ENCODE measurements around the gene FEZ2.
"Not testable (repeated sequence)": the region's sequence is repeated elsewhere in the genome, so short reads cannot be mapped to it uniquely, and the experiment has no call there.

FEZ2 gene, protein sequence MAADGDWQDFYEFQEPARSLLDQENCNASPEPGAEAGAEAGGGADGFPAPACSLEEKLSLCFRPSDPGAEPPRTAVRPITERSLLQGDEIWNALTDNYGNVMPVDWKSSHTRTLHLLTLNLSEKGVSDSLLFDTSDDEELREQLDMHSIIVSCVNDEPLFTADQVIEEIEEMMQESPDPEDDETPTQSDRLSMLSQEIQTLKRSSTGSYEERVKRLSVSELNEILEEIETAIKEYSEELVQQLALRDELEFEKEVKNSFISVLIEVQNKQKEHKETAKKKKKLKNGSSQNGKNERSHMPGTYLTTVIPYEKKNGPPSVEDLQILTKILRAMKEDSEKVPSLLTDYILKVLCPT

DNA sequence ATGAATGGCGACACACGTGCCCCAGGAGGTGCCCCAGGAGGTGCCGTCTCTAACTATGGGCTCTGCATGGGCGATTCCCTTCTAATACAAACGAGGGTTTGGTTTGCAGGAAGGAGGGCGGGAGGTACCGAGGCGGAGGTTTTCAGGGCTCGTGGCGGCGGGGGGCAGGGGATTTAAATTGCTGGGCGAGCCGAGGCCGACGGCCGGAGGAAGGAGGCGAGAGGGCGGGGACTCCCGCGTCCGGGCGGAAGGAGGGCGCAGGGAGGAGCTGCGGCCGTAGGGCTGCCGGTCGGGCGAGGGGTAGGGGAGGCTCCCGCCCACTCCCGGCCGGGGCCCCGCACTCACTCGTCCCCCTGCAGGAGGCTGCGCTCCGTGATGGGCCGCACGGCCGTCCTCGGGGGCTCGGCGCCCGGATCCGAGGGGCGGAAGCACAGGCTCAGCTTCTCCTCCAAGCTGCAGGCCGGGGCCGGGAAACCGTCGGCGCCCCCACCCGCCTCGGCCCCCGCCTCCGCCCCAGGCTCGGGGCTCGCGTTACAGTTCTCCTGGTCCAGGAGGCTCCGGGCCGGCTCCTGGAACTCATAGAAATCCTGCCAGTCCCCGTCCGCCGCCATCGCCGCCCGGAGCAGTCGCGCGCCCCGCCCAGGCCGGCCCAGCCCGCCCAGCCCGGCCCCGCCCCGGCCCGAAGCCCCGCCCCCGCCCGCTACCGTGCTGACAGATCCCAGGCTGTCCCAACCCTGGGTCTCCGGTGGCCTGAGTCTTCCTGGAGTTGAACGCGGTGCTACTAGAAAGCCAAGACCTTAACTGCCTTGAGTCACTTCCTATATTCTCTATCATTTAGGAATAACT lies at the start of gene FEZ2:
TSS of gene FEZ2 (minus strand) at position 637 of the 846 bp plus-strand sequence. CDS start at position 611, 26 bp downstream.
- peak; percentile 37 for DNase-seq

DNA sequence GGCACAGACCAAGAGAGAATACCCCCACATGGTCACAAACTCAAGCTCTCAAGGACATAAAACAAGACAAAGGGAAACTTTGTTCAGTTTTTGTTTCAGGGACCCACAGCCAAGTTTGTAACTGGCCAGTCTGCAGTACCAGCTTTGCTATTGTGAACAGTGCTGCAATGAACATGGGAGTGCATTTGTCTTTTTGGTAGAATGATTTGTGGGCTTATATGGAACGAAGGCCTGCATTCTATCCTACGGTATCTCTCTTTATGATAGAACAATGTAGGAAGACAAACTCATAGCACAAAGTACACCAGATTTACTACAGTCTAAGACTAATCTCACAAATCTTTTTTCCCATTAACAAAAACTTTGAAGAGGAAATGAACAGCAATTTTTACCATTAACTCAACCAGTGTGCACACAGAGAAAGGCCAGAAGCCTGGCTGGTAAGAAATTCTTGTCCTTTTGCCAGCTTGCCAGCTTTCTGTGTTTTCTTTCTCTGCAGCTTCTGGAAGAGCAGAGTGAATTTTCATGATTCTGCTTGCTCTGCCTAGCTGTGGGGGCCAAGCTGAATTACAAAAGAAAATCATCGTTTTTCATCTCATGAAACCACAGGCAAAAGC lies 37.1 kb upstream of the FEZ2 start:
- no peak for DNase-seq

DNA sequence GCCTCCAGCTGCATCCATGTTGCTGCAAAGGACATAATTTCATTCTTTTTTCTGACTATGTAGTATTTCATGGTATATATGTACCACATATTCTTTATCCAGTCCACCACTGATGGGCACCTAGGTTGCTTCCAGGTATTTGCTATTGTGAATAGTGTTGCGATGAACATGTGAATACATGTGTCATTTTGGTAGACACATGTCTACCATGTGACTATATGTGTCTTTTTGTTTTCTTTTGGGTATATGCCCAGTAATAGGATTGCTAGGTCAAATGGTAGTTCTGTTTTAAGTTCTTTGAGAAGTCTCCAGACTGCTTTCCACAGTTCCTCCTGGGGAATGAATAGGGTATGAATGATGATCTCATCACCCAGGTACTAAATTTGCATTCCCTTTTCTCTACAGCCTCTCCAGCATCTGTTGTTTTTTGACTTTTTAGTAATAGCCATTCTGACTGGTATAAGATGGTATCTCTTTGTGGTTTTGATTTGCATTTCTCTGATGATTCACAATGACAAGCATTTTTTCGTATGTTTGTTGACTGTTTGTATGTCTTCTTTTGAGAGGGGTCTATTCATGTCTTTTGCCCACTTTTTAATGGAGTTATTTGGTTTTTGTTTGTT lies 35.6 kb upstream of the FEZ2 start:
- DNase-seq, result no peak

DNA sequence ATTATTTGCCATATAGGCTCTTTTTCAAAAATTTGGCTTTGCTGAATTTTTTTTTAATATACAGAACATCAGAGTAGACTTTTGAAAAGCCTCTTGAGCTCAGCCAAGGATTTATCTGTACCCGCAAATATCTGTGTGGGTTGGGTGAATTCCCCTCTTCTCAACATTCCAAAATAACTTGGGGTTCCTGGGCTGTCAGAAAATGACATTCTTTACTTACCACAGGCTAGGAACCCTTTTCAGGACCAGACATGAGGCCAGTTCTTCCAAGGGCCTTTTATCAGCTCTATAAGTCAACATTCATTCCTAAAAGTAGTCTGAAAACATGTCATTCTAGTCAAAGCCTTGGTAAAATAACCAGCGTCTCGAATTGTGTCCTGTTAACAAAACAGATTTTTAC lies 28.8 kb upstream of the FEZ2 start:
- DNase-seq, result no peak

DNA sequence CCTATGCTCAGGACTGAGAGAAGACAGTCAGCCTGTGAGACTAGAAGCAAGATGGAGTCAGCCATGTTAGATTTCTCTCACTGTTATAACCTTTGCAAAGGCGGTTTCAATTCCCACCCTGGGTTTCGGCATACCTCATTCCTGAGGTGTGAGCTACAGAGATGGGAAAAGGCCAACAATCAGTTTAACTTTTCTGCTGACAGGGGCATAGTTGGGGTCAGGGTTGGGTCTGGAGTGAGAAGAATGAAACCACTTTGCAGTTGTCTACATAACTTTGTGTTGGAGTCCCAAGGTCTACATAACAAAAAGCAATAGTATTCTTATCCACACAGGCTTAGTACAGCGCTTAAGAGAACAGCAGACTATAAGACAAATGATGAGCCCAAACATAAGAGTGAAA lies 28.1 kb upstream of the FEZ2 start:
- DNase-seq, result no peak

DNA sequence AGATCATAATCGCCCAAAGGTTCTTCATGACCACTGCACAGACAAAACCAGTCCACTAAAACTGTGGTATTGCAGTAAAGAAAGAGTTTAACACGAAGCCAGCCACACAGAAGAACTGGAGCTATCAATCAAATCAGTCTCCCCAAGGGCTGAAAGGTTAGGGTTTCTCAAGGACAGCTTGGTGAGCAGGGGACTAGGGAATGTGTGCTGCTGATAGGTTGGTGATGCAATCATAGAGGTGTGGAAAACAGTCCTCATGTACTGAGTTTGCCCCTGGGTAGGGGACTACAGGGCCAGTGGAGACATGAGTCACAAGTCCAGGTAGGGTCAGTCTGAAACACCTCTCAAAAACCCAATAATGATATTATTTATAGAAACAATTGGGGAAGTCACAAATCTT lies 27.3 kb upstream of the FEZ2 start:
- DNase-seq, result no peak

DNA sequence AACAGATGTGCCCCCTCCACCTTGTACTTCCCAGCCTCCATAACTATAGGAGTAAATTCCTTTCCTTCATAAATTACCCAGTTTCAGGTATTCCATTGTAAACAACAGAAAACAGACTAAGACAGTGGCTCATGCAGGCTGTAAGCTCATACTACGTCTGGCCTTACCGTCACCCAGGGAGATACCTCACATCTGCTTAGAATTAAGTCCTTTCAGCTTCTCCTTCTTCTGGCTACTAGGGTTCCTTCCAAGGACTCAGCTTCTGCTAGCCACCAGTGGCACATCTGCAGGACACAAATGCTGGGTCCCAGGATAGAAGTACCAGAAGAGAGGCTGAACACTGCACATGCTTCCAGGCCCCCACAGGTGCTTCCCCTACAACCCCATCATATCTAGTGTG lies 22.4 kb upstream of the FEZ2 start:
- no peak for DNase-seq

DNA sequence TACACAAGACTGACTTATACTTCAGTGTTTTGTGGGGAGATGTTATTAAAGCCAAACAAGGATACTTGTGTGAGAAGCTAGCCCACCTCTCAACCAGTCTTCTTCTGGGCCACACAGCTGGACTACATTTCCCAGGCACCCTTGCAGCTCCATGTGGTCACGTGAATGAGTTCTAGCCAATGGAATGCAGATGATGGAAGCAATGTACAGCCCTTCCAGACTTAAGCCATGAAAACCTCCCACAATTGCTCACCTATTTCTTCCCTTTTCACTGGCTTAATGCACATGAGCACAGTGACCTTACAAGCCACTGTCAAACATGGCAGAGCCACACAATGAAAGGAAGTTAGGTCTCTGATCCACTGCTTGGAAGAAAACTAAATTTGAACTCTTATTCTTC lies 20.4 kb upstream of the FEZ2 start:
- peak; percentile 12 for DNase-seq

DNA sequence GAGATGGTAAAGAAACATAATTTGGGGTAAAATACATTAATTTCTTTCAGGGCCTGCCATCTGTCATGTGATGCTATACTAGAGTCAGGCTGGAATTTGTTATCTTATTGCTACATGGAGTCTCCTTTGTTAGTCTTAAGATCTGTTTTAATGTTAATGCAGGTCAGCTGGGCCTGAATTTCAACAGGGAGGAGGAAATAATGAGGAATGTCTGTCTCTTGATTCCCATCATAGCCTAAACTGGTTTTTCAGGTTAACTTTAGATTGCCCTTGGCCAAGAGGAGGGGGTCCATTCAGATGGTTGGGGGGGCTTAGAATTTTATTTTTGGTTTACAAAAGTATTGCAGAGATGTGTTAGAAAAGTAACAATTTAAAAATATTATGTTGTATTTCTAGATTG lies 19.0 kb upstream of the FEZ2 start:
- no peak for DNase-seq

DNA sequence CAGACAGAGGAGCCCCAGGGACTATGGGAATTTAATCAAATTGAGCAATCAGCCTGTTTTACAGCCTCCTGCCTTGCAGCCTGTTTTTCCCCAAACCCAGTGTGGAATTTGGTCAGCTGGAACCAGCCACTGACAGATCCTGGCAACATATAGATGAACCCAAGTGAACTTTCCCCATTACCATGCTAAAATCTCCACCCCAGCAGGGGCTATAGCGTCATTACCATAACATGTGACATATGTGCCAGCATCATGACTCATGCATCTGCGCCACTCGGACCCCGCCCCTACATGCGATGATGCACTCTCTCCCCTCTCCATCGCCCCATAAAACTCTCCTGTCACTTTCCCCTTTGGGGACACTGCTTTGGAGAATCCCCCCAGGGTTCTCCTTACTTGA lies 17.3 kb upstream of the FEZ2 start:
- DNase-seq, result no peak

DNA sequence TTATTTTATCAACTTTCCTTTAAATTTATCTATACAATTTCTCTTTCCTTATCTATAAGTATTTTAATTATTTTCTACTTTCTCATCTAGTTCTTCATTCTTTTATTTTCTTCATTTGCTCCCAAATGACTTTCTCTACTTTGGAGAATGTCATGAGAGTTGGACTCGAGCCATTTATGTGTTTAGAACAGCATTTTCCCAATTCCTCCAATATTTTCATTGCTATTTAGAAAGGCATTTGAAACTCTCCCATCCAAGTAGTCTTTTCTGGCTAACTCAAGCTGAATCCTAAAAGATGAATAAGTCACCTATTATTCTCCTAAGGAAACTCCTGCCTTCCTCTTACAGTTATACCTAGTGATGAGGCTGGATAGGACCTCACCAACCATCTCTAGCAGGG lies 15.8 kb upstream of the FEZ2 start:
- DNase-seq, result no peak

DNA sequence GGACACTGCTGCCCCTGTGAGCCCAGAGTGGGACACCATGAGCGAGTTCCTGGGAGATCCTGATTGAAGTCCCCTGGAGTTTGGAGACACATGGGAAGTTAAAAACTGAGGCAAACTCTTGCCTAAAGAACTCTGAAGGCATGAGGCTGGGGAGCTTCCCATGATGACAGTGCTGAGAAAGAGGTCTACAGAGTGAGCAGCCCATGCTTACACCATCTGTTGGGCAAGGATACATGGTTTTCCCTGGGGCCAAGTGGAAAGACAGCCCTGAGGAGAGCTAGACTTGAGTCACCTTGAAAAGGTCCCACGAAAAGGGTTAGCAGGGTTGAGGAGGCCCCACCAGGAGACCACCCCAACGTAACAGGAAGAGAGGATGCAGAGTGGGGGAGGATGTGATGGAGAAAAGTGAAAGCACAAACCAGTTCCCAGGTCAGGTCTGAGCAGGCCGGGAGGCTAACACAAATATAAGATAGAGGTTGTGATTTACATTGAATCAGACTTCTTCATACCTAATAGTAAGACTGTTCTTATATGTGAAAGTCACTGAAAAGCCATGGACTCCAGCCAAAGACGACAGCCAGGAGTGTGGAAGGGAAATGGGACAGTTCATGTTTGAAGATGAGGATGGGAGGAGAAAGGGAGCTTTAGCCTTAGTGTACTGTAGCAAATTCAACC lies 13.5 kb upstream of the FEZ2 start:
- no peak for DNase-seq

DNA sequence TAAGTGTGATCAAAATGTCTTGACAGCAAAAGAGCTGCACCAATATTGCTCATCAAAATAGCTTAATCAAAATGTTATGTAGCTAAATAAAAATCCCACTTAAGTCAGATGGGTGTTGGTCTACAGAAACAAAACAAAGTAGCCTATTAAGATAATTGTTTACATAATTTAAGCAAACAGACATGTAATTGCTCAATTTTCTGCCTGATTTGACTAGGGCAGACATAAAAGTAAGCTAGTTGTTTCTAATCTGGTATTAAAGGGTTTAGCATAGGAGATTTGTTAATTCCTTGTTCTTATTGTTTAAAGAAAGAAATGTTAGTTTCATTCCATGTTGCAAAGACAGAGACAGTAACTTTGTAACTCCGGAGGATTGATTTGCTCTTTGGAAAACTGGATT lies 11.5 kb upstream of the FEZ2 start:
- no peak for DNase-seq

DNA sequence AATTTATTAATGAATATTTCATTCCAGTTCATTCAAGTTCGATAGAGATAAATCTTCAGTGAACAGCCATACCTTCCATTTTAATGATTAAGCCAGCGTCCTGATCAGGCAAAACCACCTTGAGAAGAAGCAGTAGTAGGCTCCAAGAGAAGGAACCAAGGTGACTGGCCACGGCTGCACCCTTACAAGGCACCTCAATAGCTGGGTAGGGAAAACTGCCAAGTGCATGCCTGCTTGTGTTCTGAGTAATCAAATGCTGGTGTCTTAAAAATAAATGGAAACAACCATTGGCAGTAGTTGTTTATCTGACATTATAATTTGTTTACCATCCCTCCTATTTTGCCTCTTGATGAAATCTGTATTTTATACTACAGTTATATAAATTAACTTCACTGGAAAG lies 10.0 kb upstream of the FEZ2 start:
- DNase-seq, result no peak

DNA sequence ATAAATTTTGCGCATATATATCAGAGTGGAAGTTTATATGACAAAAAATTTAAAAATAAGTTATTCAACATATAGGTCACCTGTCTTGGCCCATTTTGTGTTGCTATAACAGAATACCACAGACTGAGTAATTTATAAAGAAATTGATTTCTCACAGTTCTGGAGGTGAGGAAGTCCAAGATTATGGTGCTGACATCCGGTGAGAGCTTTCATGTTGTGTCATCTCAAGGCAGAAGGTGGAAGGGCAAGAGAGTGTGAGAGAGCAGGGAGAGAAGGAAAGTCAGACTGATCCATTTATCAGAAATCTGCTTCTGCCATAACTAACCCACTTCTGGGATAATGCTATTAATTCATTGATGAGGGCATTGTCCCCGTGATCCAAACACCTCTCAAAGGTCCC lies 9.0 kb upstream of the FEZ2 start:
- DNase-seq, result no peak

DNA sequence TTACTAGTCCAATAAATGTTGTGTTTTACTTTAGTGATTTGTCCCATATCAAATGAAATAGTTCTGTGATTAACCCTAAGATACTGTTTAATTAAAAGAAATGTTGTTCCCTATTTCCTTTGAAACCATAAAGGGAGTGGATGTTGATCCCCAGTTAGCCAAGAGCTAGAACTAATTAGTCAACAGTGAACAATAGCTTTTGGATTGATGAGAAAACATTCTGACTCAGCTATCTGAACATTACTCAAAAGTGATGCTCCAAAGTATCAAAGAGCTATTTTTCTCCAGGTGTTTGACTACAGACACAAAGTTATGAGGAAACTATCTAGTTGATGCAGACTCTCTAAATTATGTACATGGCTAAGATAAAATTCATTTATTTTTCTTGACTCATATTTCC lies 7.3 kb upstream of the FEZ2 start:
- no peak for DNase-seq

DNA sequence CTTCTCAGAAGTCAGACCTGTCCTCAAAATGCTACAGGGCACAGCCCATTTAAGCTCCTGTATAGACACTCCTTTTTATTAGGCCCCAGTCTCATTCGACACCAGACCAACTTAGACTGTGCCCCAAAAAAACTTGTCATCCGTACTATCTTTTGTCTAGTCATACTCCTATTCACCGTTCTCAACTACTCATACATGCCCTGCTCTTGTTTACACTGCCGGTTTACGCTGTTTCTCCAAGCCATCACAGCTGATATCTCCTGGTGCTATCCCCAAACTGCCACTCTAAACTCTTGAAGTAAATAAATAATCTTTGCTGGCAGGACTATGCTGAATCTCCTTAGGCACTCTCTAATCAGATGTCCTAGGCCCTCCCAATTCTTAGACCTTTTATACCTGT lies 5.7 kb upstream of the FEZ2 start:
- DNase-seq, result not testable (repeated sequence)

DNA sequence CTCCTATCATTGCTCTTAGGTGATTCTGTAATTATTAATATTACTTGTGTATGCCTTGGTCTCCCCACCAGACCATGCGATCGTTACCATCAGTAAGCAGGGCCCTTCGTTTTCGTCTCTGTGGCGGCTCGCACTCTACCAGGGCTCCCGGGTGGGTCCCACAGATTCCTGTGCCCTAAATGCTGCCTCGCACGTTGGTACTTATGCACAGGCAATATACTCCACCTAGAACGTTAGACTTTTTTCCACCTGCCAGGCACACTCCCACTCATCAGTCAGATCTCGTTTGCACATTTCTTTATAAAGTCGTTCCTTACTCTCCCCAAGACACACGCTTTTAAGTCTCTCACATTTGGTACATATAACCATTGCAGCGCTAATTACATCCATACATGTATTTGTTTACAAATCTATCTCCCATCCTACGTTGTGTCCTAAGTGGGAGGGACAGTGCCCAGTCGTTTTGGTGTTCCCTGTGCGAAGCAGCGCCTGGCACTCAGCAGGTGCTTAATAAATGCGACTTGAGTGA lies 901 bp downstream of the FEZ2 start:
- no peak for DNase-seq

DNA sequence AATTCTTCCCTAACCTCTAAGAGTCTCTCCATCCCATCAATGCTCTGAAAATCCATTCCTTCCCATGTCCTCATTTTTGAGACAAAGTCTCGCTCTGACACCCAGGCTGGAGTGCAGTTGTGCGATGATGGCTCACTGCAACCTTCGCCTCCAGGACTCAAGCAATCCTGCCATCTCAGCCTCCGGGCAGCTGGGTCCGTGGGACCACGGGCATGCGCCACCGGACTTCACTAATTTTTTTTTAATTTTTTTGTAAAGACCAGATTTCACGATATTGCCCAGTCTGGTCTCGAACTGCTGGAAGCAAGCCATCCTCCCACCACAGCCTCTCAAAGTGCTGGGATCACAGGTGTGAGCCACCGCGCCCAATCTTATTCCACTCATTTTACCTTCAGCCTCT lies 1.6 kb downstream of the FEZ2 start:
- no peak for DNase-seq

DNA sequence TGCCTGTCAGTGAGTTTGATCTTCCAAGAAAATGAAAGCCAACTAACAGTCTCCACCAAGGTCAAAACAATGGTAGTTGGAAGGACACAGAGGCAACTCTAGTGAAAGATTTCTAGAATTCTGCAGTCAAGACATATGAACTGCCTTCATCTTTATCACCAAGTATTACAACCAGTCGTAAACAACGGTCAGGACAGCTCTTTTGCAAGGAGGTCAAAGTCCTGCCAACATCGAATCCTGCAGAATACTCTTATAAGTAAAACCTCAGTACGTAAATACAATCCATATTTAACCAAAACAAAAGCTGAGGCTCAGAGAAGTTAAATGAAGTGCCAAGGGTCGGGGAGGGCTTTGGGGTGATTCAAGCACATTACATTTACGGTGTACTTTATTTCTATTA lies 3.1 kb downstream of the FEZ2 start:
- DNase-seq, result no peak

DNA sequence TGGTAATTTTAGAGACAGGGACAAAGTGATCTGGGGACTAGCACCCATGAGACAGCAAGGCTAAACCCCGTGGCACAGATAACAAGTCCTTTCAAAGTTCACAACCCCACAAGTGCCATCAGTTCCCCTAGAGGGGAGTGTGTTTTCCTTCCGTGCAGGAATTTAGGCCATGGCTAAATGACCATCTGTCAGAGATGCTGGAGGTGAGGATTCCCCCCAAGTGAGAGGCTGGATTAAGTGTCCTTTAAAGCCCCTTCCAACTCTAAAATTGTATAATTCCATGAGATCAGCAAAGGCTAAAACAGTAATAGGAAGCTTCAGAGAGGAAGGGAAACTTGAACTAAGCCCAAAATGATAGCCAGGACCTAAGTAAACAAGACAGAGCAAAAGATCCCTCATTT lies 8.7 kb downstream of the FEZ2 start:
- DNase-seq, result no peak

DNA sequence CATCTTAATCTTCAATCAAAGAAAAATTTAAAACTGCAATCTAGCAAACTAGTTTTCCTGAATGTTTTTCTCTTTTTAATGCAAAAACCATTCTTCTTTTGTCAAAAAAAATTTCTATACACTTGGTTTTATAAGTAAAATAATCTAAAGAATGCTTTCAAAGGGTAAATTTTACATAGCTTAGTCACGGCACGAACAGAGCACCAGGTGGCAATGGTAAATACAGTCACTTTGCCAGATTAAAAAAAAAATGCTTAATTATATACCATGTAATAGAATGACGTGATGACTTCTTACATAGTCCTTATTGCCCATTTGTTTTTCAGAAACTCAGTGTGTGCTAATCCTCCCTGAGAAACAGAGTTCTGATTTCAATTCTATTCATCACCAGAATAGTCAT lies 10.4 kb downstream of the FEZ2 start:
- DNase-seq, result no peak

DNA sequence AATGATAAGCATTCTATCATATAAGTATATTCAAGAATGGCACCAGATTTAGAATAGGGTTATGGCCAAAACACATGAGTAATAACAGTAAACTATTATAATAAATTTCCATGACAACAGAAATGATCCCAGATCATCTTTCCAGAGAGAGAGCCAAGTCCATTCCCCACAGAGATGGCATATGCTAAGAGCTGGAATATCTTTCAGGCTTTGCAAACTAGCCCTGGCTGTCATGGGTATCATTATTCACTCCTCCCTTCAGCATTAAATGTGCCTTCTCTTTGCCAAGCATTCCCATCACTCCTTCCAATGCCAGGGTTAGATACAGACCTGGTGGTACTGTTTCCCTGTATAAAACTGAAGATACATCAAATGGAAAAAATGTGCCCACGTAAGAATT lies 10.9 kb downstream of the FEZ2 start:
- no peak for DNase-seq
